HL-60 (cell line): ENCODE data around the gene TBXAS1.
A peak's percentile ranks its signal among the peaks of the same experiment; 100 is the strongest.

Experiments used
- DNase-seq, 2 experiments: peaks; one replicate each; pipeline ENCODE4 v3.0.0-alpha.2; 2010 to 2020; ENCODE audit warnings: low read depth in 1 of 2, low spot score in 1 of 2
- H3K27ac ChIP-seq: fragments of 250-450 bp; sonication (Bioruptor Pico); replicated peaks from 2 replicates; pipeline ENCODE4 v1.5.1; 2020; ENCODE audit warnings: mild to moderate bottlenecking, moderate library complexity
- H3K27me3 ChIP-seq: fragments of 250-450 bp; sonication (Bioruptor Pico); 2 replicates; pipeline ENCODE4 v1.5.1; 2021; ENCODE audit warnings: mild to moderate bottlenecking, moderate library complexity; ENCODE audit not compliant: insufficient read depth, poor library complexity, severe bottlenecking
- H3K4me3 ChIP-seq: replicated peaks from 2 replicates; pipeline ENCODE4 v1.5.1; 2011; ENCODE audit warnings: mild to moderate bottlenecking, control low read depth, low read length; ENCODE audit not compliant: insufficient read depth
- GABPA ChIP-seq: IDR thresholded peaks from 2 replicates; pipeline ENCODE4 v1.6.1; 2012; ENCODE audit warnings: low read depth
- POLR2AphosphoS5 ChIP-seq: IDR thresholded peaks from 2 replicates; pipeline ENCODE4 v1.6.1; 2012; ENCODE audit warnings: low read depth
- SPI1 ChIP-seq: IDR thresholded peaks from 2 replicates; pipeline ENCODE4 v1.6.1; 2012; ENCODE audit warnings: low read depth, mild to moderate bottlenecking, borderline replicate concordance
- TF ChIP-seq, protein P1 (sequence below): IDR thresholded peaks from 2 replicates; pipeline ENCODE4 v1.6.1; 2012; ENCODE audit warnings: low read depth; ENCODE audit not compliant: insufficient replicate concordance
- TF ChIP-seq, protein P2 (sequence below): IDR thresholded peaks from one replicate; pipeline ENCODE4 v1.5.1; 2011; ENCODE audit warnings: low read length, control low read depth, inconsistent platforms; ENCODE audit not compliant: insufficient read depth

TBXAS1 gene

DNA sequence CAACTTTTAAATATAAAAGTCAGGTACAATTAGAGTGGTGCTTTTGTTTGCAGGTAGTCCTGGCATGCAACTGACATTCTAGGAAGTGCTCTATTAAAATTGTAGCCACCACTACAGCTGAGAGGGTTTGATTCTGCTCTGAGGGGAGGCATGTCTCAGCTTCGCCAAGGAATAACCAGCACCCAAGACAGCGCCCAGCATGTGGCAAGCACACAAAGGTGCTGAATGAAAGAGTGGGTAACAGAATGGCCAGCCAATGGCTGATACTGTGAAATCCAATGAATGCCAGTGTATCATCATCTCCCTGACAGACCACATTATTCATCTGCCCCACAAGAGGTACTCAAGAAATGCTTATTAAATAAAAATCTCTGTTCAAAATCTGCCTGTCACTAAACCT, 226.8 kb downstream of the TBXAS1 start:
- TF ChIP-seq, protein P1, sequence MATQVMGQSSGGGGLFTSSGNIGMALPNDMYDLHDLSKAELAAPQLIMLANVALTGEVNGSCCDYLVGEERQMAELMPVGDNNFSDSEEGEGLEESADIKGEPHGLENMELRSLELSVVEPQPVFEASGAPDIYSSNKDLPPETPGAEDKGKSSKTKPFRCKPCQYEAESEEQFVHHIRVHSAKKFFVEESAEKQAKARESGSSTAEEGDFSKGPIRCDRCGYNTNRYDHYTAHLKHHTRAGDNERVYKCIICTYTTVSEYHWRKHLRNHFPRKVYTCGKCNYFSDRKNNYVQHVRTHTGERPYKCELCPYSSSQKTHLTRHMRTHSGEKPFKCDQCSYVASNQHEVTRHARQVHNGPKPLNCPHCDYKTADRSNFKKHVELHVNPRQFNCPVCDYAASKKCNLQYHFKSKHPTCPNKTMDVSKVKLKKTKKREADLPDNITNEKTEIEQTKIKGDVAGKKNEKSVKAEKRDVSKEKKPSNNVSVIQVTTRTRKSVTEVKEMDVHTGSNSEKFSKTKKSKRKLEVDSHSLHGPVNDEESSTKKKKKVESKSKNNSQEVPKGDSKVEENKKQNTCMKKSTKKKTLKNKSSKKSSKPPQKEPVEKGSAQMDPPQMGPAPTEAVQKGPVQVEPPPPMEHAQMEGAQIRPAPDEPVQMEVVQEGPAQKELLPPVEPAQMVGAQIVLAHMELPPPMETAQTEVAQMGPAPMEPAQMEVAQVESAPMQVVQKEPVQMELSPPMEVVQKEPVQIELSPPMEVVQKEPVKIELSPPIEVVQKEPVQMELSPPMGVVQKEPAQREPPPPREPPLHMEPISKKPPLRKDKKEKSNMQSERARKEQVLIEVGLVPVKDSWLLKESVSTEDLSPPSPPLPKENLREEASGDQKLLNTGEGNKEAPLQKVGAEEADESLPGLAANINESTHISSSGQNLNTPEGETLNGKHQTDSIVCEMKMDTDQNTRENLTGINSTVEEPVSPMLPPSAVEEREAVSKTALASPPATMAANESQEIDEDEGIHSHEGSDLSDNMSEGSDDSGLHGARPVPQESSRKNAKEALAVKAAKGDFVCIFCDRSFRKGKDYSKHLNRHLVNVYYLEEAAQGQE = peak; percentile 28
- TF ChIP-seq, protein P2, sequence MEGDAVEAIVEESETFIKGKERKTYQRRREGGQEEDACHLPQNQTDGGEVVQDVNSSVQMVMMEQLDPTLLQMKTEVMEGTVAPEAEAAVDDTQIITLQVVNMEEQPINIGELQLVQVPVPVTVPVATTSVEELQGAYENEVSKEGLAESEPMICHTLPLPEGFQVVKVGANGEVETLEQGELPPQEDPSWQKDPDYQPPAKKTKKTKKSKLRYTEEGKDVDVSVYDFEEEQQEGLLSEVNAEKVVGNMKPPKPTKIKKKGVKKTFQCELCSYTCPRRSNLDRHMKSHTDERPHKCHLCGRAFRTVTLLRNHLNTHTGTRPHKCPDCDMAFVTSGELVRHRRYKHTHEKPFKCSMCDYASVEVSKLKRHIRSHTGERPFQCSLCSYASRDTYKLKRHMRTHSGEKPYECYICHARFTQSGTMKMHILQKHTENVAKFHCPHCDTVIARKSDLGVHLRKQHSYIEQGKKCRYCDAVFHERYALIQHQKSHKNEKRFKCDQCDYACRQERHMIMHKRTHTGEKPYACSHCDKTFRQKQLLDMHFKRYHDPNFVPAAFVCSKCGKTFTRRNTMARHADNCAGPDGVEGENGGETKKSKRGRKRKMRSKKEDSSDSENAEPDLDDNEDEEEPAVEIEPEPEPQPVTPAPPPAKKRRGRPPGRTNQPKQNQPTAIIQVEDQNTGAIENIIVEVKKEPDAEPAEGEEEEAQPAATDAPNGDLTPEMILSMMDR = no peak
- H3K27ac ChIP-seq = no peak overlapping the region
- DNase-seq = no peak
- no peaks in the 10 kb centered on the region for H3K27me3 ChIP-seq
- no peak overlapping the region for H3K4me3 ChIP-seq

DNA sequence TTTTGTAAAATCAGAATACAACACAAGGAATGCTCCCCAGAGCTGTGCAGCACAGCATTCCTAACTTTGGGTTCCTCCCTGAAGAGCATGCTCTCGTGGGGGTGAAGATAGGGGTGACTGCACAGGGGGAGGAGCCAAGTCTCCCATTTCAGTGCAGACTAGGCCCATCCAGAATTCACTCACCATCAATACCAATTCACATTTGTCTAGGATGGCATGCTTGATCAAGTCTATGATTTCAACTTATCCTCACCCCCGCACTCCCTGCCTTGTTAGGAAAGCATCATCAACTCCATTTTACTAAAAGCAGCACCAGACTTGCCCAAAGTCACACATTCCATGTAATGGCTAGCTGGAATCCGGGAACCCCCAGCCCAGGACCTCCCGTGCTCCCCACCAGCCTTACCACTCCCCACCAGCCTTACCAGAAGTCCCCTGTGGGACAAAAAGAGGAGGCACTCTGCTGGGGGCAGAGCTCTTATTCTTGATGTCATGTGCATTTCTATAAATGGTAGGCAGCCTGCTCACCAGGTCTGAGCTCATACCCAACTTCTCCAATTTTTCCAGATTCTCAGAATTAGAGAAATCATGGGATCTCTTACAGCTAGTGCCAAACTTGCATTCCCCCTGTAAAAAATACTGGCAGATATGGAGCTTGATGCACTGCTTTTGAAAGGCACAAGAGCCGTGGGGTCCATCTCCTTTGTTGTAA, 227.5 kb downstream of the TBXAS1 start:
- TF ChIP-seq, protein P1 = no peak
- TF ChIP-seq SPI1 (no peak), GABPA (no peak), POLR2AphosphoS5 (no peak)
- TF ChIP-seq, protein P2 = no peak
- DNase-seq = no peak
- Histone ChIP-seq H3K27me3 (peaks cover 1% of the 10 kb centered on the region), H3K27ac (no peak overlapping the region), H3K4me3 (no peak overlapping the region)

DNA sequence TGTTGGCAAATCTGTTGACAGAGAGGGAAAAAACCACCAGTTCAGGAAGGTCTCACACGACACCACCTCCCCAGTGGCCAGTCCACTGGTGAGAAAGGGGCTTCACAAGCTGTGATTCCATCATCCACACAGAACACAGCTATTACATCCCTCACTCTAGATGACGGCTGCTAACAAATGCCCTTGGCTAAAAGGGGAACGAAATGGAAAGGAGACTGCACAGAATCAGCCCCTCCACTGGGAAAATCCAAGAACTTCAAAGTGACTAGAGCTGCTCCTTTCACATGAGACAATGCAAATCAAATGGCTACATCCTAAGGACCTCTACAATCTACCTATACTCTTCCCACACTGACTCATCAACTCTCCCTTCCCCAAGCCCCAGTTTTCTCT, 228.1 kb downstream of the TBXAS1 start:
- H3K27me3 ChIP-seq = peaks cover 7% of the 10 kb centered on the region
- H3K4me3 ChIP-seq = no peak overlapping the region
- no peak for TF ChIP-seq SPI1
- TF ChIP-seq GABPA = no peak
- TF ChIP-seq, protein P1 = no peak
- DNase-seq = no peak
- no peak overlapping the region for H3K27ac ChIP-seq

DNA sequence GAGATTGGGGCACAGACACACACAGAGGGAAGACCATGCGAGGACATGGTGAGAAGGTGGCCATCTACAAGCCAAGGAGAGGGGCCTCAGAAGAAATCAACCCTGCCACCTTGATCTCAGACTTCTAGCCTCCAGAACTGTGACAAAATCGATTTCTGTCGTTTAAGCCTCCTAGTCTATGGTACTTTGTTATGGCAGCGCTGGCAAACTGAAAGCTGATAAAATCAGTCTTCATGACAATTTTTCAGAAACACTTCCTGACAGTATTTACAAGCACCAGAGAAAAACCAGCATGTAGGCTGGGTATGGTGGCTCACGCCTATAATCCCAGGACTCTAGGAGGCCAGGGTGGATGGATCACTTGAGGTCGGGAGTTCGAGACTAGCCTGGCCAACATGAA, 229.5 kb downstream of the TBXAS1 start:
- Histone ChIP-seq H3K4me3 (no peak overlapping the region), H3K27ac (no peak overlapping the region), H3K27me3 (peaks cover 14% of the 10 kb centered on the region)
- DNase-seq = no peak
- TF ChIP-seq GABPA = no peak
- no peak for TF ChIP-seq SPI1
- TF ChIP-seq, protein P2 = no peak
- TF ChIP-seq, protein P1 = no peak
- TF ChIP-seq POLR2AphosphoS5 = no peak
